ENCODE data around the gene HOXA10.

- no peak for TF ChIP-seq CTCF (IDR thresholded peaks at IDR 0.05)
- TF ChIP-seq POLR2A (IDR thresholded peaks at IDR 0.05) = no peak
These were observed 10.7 kb downstream of the HOXA10 start for GRCh38 chr7:27163288-27164044.
